ENCODE data around the gene XPA. TPM values are rescaled to one million over a fixed set of nuclear protein-coding genes. Genes with fewer than 3 reads are reported as not detected.

The XPA gene
- polyA plus RNA-seq, 1 experiment: 1.4 TPM

GRCh38 chr9:97740848-97741821 lies 44.0 kb upstream of the XPA start:
- peak; percentile 46 for TF ChIP-seq CTCF (IDR thresholded peaks at IDR 0.05; ENCODE audit: insufficient read depth, low read depth, low read length)
- peak; percentile 11 for DNase-seq (ENCODE audit: low read depth)
- Histone ChIP-seq H3K4me3 (ENCODE audit: low read depth, low read length) (peak overlapping the region; percentile 26), H3K36me3 (ENCODE audit: control insufficient read depth, insufficient read depth, low read length) (no peaks in the 10 kb centered on the region), H3K27me3 (ENCODE audit: control insufficient read depth, insufficient read depth, low read length) (peaks cover 14% of the 10 kb centered on the region)
- CTCF ChIA-PET: interaction anchor here (0.9 to 1.3 kb wide), 3 partner anchors 9 to 20 kb away, joined by 3 to 4 read pairs (median 3); no protein-coding TSS in a partner anchor
- POLR2A ChIA-PET: no interaction called here

GRCh38 chr9:97737429-97737828 lies 40.3 kb upstream of the XPA start:
- ChIA-PET CTCF (interaction anchor here (0.7 to 1.8 kb wide), 5 partner anchors 11 to 164 kb away, joined by 3 to 6 read pairs (median 3); no protein-coding TSS in a partner anchor), POLR2A (no interaction called here)
- Histone ChIP-seq H3K27me3 (ENCODE audit: control insufficient read depth, insufficient read depth, low read length) (peaks cover 7% of the 10 kb centered on the region), H3K36me3 (ENCODE audit: control insufficient read depth, insufficient read depth, low read length) (no peaks in the 10 kb centered on the region), H3K4me3 (ENCODE audit: low read depth, low read length) (no peak overlapping the region)
- no peak for TF ChIP-seq CTCF (IDR thresholded peaks at IDR 0.05; ENCODE audit: insufficient read depth, low read depth, low read length)
- DNase-seq (ENCODE audit: low read depth): no peak

GRCh38 chr9:97735070-97735600 lies 38.0 kb upstream of the XPA start:
- H3K27me3 ChIP-seq (ENCODE audit: control insufficient read depth, insufficient read depth, low read length): peaks cover 7% of the 10 kb centered on the region
- ChIA-PET POLR2A (no interaction called here), CTCF (interaction anchor here (1.6 kb wide), 1 partner anchor 166 kb away, joined by 6 read pairs; no protein-coding TSS in a partner anchor)
- TF ChIP-seq CTCF (IDR thresholded peaks at IDR 0.05; ENCODE audit: insufficient read depth, low read depth, low read length): no peak
- no peak overlapping the region for H3K4me3 ChIP-seq (ENCODE audit: low read depth, low read length)
- DNase-seq (ENCODE audit: low read depth): no peak
- H3K36me3 ChIP-seq (ENCODE audit: control insufficient read depth, insufficient read depth, low read length): no peaks in the 10 kb centered on the region

- no peak for TF ChIP-seq CTCF (IDR thresholded peaks at IDR 0.05; ENCODE audit: insufficient read depth, low read depth, low read length)
- H3K27me3 ChIP-seq (ENCODE audit: control insufficient read depth, insufficient read depth, low read length): peaks cover 8% of the 10 kb centered on the region
- H3K36me3 ChIP-seq (ENCODE audit: control insufficient read depth, insufficient read depth, low read length): no peaks in the 10 kb centered on the region
- CTCF ChIA-PET: interaction anchor here (1.1 kb wide), 2 partner anchors 10 to 255 kb away, joined by 3 read pairs; no protein-coding TSS in a partner anchor
- POLR2A ChIA-PET: no interaction called here
- H3K4me3 ChIP-seq (ENCODE audit: low read depth, low read length): no peak overlapping the region
- no peak for DNase-seq (ENCODE audit: low read depth)
Measured at GRCh38 chr9:97726716-97727115, 29.6 kb upstream of the XPA start.

DNA sequence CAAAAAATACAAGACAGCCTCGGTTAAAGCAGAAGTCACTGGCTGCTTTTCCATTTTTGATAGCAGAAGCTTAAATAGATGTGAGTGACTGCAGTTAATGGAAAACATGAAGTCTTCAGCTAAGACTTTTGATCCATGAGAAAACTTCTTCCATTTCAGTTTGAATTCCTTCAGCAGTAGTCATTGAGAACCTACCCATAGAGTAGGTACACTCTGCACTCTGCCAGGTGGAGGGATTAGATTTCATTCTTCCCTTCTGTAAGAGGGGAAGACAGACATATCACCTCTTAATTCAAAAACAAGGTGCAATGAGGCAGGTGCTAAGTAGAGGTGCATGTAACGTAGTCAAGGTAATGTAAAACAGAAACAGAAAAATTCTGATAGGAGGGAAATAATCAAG lies 26.7 kb upstream of the XPA start:
- POLR2A ChIA-PET: no interaction called here
- Histone ChIP-seq H3K27me3 (ENCODE audit: control insufficient read depth, insufficient read depth, low read length) (peaks cover 7% of the 10 kb centered on the region), H3K4me3 (ENCODE audit: low read depth, low read length) (no peak overlapping the region), H3K36me3 (ENCODE audit: control insufficient read depth, insufficient read depth, low read length) (no peaks in the 10 kb centered on the region)
- no peak for TF ChIP-seq CTCF (IDR thresholded peaks at IDR 0.05; ENCODE audit: insufficient read depth, low read depth, low read length)
- no peak for DNase-seq (ENCODE audit: low read depth)
- CTCF ChIA-PET: interaction anchor here (0.7 kb wide), 1 partner anchor 9 kb away, joined by 3 read pairs; no protein-coding TSS in a partner anchor

All from BJ (cell line).